GM12891 (cell line): ENCODE data around the gene IP6K3.

ENCODE experiments used
- DNase-seq: peaks from one replicate; pipeline ENCODE4 v3.0.0; 2011; ENCODE audit warnings: low spot score; ENCODE audit not compliant: insufficient read length
- FAIRE-seq: peaks from 2 replicates; lab custom pipeline; 2011; peaks lifted over from hg19 to GRCh38; lab: Jason Lieb, UNC
- PAX5 ChIP-seq: IDR thresholded peaks from 2 replicates; pipeline ENCODE4 v1.6.1; 2011; ENCODE audit warnings: low read length, moderate library complexity, mild to moderate bottlenecking; ENCODE audit not compliant: insufficient read depth, severe bottlenecking
- POLR2A ChIP-seq: IDR thresholded peaks from 2 replicates; pipeline ENCODE4 v1.6.1; 2011; ENCODE audit warnings: low read depth, low read length, control low read depth
- POLR2AphosphoS5 ChIP-seq: IDR thresholded peaks from 2 replicates; pipeline ENCODE4 v1.6.1; 2011; ENCODE audit warnings: low read depth, low read length, control low read depth
- POU2F2 ChIP-seq: IDR thresholded peaks from 2 replicates; pipeline ENCODE4 v1.6.1; 2011; ENCODE audit warnings: low read depth, mild to moderate bottlenecking, control low read depth, low read length, moderate library complexity
- SPI1 ChIP-seq: IDR thresholded peaks from 2 replicates; pipeline ENCODE4 v1.6.1; 2011; ENCODE audit warnings: low read depth, low read length, control low read depth
- TAF1 ChIP-seq: IDR thresholded peaks from 2 replicates; pipeline ENCODE4 v1.6.1; 2011; ENCODE audit warnings: low read depth, low read length, control low read depth

Gene IP6K3

GRCh38 chr6:33705955-33706725 lies 40.6 kb downstream of the IP6K3 start:
- FAIRE-seq (no peak), DNase-seq (no peak)
- TF ChIP-seq PAX5 (no peak), POLR2AphosphoS5 (no peak), POU2F2 (no peak), POLR2A (no peak), TAF1 (no peak), SPI1 (no peak)

DNA sequence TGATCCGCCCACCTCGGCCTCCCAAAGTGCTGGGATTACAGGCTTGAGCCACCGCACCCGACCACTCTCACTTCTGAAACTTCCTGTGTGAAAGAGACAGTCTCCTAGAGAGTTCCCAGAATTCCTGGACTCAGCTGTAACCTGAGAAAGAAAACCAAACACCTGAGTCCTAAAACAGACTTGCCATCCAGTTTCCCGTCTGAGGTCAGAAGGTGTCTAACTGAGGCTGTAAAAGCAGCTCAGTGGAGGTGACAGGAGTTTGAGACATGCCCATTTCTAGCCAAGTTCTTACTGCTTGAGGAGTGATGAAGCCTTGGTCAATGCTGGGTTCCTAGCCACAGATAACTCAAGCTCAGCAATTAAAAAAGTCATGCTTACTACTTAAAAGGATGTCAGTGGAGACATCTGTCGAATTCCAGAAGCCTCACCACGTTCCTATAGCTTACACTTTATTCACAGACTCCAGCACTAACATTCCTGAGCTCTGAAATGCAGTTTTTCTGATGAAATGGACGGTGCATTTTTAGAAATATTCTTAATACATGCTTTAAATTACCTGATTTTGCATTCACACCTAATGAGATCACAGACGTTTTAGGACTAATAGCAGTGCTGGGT lies 41.3 kb downstream of the IP6K3 start:
- TF ChIP-seq POU2F2, result no peak
- no peak for TF ChIP-seq TAF1
- TF ChIP-seq POLR2AphosphoS5, result no peak
- TF ChIP-seq PAX5, result no peak
- TF ChIP-seq SPI1, result no peak
- TF ChIP-seq POLR2A, result no peak
- DNase-seq (no peak), FAIRE-seq (no peak)

GRCh38 chr6:33704215-33705066 lies 42.3 kb downstream of the IP6K3 start:
- no peak for FAIRE-seq
- TF ChIP-seq POLR2A (no peak), POU2F2 (no peak), POLR2AphosphoS5 (no peak), TAF1 (no peak), PAX5 (no peak)
- DNase-seq, result no peak

- DNase-seq (no peak), FAIRE-seq (no peak)
- TF ChIP-seq TAF1, result no peak
- TF ChIP-seq PAX5, result no peak
- no peak for TF ChIP-seq POU2F2
- no peak for TF ChIP-seq SPI1
- TF ChIP-seq POLR2AphosphoS5, result no peak
- no peak for TF ChIP-seq POLR2A
Observed at GRCh38 chr6:33702345-33702977, 44.2 kb downstream of the IP6K3 start.

DNA sequence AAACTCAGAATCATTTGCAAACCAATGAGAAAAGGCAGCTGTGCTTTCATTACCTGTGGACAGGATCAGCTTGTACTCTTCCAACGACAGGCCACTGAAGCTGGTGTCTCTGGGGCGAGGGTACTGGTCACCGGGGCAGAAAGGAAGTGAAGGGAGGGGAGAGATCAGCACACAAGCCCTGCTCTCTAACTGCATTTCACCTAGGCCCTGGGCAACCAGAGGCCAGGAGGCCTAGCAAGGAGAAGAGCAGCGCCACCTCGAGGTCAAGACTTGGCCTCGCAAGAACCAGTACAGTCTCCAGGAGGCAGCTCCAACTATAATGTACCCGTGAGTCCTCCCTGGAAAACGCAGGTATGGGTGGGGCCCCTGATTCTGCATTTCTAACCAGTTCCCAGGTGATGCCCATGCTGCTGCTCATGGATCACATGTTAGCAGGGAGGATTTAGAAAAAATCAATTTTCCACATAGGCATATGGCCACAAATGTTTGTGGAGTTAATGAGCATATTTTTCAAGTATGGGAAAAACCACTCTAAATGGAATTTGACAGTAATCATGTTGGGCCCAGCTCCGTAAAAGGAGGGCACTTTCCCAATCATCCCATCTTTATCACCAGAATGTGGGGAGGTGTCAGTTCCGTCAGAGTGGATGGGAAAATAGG lies 46.2 kb downstream of the IP6K3 start:
- FAIRE-seq (peak; percentile 85), DNase-seq (no peak)
- TF ChIP-seq TAF1 (no peak), SPI1 (0 out of 2 replicates have a peak, but pooled peaks have one; percentile 25)

DNA sequence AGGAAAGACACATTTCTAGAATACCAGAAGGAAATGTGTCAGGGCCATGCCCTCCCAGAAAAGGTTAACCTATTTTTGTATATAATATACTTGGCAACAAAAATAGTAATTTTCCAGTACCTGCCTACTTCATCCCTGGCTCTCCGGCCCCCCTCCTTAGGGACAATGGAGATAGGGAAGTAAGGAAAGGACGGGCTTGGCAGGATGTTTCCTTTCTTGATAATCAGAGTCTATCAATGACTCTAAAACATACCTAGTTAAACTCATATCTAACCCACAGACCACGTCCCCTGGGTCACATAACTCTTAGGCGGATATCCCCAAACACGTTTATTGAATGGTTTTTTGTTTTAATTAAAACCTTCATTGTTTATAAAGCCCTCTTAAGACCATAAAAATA lies 47.0 kb downstream of the IP6K3 start:
- TF ChIP-seq POLR2A (no peak), POU2F2 (no peak), PAX5 (no peak), POLR2AphosphoS5 (no peak)
- FAIRE-seq, result no peak
- DNase-seq, result no peak

DNA sequence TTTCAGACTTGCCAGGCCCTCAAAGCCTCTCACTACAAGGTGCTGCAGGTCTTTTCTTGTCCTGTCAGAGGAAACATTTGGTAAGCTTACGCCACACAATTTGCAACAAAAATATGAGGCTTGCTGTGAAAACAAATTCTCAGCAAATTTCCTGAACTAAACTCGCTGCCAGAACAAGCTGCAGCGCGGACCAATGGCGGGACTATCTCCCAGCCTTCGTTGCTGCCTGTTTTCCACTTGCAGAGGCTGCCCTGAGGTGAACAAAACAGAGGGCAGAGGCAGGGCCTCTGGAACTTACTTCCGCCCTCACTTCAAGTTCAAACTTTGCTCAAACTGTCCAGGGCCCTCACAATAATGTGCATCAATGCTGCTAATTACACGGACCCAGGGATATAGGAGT lies 47.6 kb downstream of the IP6K3 start:
- TF ChIP-seq TAF1 (no peak), POU2F2 (no peak), PAX5 (no peak), SPI1 (no peak), POLR2A (no peak), POLR2AphosphoS5 (no peak)
- no peak for FAIRE-seq
- DNase-seq, result no peak

DNA sequence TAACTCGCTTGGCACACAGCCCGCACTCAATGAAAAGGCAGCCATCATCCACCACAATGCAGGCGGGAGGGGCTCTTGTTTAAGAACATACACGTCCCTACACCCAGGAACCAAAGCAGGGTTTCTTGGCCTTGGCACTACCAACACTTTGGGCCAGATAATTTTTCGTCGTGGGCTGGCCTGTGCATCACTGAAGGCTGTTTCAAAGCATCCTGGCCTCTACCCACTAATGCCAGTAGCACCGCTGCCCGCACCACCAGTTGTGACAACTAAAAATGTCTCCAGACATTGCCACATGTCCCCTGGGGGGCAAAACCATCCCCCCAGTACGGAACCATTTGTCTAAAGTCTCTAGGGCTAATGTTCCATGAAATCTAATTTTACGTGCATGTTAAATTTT lies 48.2 kb downstream of the IP6K3 start:
- TF ChIP-seq POU2F2, result no peak
- TF ChIP-seq PAX5, result no peak
- no peak for TF ChIP-seq TAF1
- no peak for TF ChIP-seq POLR2AphosphoS5
- TF ChIP-seq SPI1, result no peak
- TF ChIP-seq POLR2A, result no peak
- FAIRE-seq (no peak), DNase-seq (no peak)
